GM23248 (cell line): Measurements from ENCODE around the gene MKKS.

Experiments
- EZH2 ChIP-seq: fragments of 200-600 bp; sonication (generic); IDR thresholded peaks from 2 replicates; pipeline ENCODE4 v1.6.1; 2018; ENCODE audit warnings: antibody characterized with exemption, mild to moderate bottlenecking; ENCODE audit not compliant: insufficient read depth, poor library complexity, severe bottlenecking
- EZH2phosphoT487 ChIP-seq: fragments of 200-600 bp; sonication (generic); IDR thresholded peaks from 2 replicates; pipeline ENCODE4 v1.6.1; 2018; ENCODE audit warnings: antibody characterized with exemption, moderate library complexity, mild to moderate bottlenecking, low read depth; ENCODE audit not compliant: insufficient read depth

GRCh38 chr20:10469056-10469455 lies 35.0 kb upstream of the MKKS start:
- TF ChIP-seq EZH2 (no peak), EZH2phosphoT487 (no peak)
